22Rv1 (cell line): Measurements from ENCODE around the gene FOXP1.

Experiments
- CTCF ChIP-seq: fragments of 450-650 bp; IDR thresholded peaks from 2 replicates; pipeline ENCODE4 v1.5.1; 2017; ENCODE audit warnings: mild to moderate bottlenecking
- ZFX ChIP-seq: fragments of 450-650 bp; IDR thresholded peaks from 2 replicates; pipeline ENCODE4 v1.6.1; 2017; ENCODE audit warnings: antibody characterized with exemption, borderline replicate concordance

GRCh38 chr3:71401695-71402231 is 181.8 kb downstream of the FOXP1 start:
- TF ChIP-seq CTCF: no peak
- TF ChIP-seq ZFX: no peak
